Measurements from ENCODE around the gene ADAP2. TPM values are rescaled to one million over a fixed set of nuclear protein-coding genes. Genes with fewer than 3 reads are reported as not detected.
"Not testable (repeated sequence)": the region's sequence is repeated elsewhere in the genome, so short reads cannot be mapped to it uniquely, and the experiment has no call there.

Gene ADAP2
- total and polyA plus RNA-seq, 8 donors = 1.8 to 28.7 (median 8.0) TPM; not detected in 1

GRCh38 chr17:30927756-30928155, 6.0 kb downstream of the ADAP2 start:
- Histone ChIP-seq H3K4me3 (no peak overlapping the region), H3K9me3 (no peaks in the 10 kb centered on the region), H3K27ac (no peak overlapping the region), H3K36me3 (no peaks in the 10 kb centered on the region), H3K4me1 (peaks cover under 1 to 3% (median 1%) of the 10 kb centered on the region in 4 donors), H3K27me3 (peaks cover 0 to 19% (median 6%) of the 10 kb centered on the region in 3 donors)
- TF ChIP-seq EP300 (IDR thresholded peaks at IDR 0.05) (no peak), POLR2A (IDR thresholded peaks at IDR 0.05) (no peak), POLR2AphosphoS5 (IDR thresholded peaks at IDR 0.05) (no peak), CTCF (IDR thresholded peaks at IDR 0.05) (no peak)
- no peak for DNase-seq
- intact Hi-C loops (cut with DNase I; ENCODE audit: low total_unique reads) = no loop called here
- 94 to 96% (median 95%) methylated on average over 5 of the region's 5 CpGs for WGBS, 5 donors

GRCh38 chr17:30928584-30928983, 6.8 kb downstream of the ADAP2 start:
- Histone ChIP-seq H3K27me3 (peaks cover 0 to 11% (median 0%) of the 10 kb centered on the region in 3 donors), H3K4me1 (no peaks in the 10 kb centered on the region), H3K9me3 (no peaks in the 10 kb centered on the region), H3K36me3 (no peaks in the 10 kb centered on the region), H3K27ac (no peak overlapping the region), H3K4me3 (no peak overlapping the region)
- no peak for DNase-seq
- intact Hi-C loops (cut with DNase I; ENCODE audit: low total_unique reads) = no loop called here
- WGBS, 5 donors = 76 to 88% (median 81%) methylated on average over 3 of the region's 3 CpGs
- TF ChIP-seq POLR2AphosphoS5 (IDR thresholded peaks at IDR 0.05) = no peak
- TF ChIP-seq EP300 (IDR thresholded peaks at IDR 0.05) = no peak
- no peak for TF ChIP-seq POLR2A (IDR thresholded peaks at IDR 0.05)
- no peak for TF ChIP-seq CTCF (IDR thresholded peaks at IDR 0.05)

GRCh38 chr17:30929081-30929633, 7.4 kb downstream of the ADAP2 start:
- Histone ChIP-seq H3K27ac (no peak overlapping the region), H3K27me3 (peaks cover 0 to 5% (median 0%) of the 10 kb centered on the region in 3 donors), H3K4me3 (no peak overlapping the region), H3K4me1 (no peaks in the 10 kb centered on the region), H3K36me3 (no peaks in the 10 kb centered on the region), H3K9me3 (no peaks in the 10 kb centered on the region)
- no peak for DNase-seq
- intact Hi-C loops (cut with DNase I; ENCODE audit: low total_unique reads) = no loop called here
- TF ChIP-seq POLR2A (IDR thresholded peaks at IDR 0.05) = no peak
- no peak for TF ChIP-seq POLR2AphosphoS5 (IDR thresholded peaks at IDR 0.05)
- TF ChIP-seq EP300 (IDR thresholded peaks at IDR 0.05) = no peak
- no peak for TF ChIP-seq CTCF (IDR thresholded peaks at IDR 0.05)
- 56 to 76% (median 73%) methylated on average over 8 of the region's 8 CpGs for WGBS, 5 donors

GRCh38 chr17:30929861-30930260, 8.1 kb downstream of the ADAP2 start:
- 87 to 94% (median 91%) methylated on average over 3 of the region's 3 CpGs for WGBS, 5 donors
- DNase-seq; H3K36me3 ChIP-seq; intact Hi-C loops (cut with DNase I; ENCODE audit: low total_unique reads); H3K9me3 ChIP-seq; H3K4me3 ChIP-seq; H3K27me3 ChIP-seq; H3K4me1 ChIP-seq: not testable (repeated sequence)
- H3K27ac ChIP-seq = peak overlapping the region in 1 of 5 donors; percentile 39

GRCh38 chr17:30930495-30930894, 8.8 kb downstream of the ADAP2 start:
- peak in 1 of 2 donors; percentile 87 for DNase-seq
- 31 to 54% (median 41%) methylated on average over 3 of the region's 3 CpGs for WGBS, 5 donors
- H3K9me3 ChIP-seq = no peaks in the 10 kb centered on the region
- no peak overlapping the region for H3K4me3 ChIP-seq
- no peaks in the 10 kb centered on the region for H3K4me1 ChIP-seq
- H3K27ac ChIP-seq = peak overlapping the region in 2 of 5 donors; percentile 18 to 39
- intact Hi-C loops (cut with DNase I; ENCODE audit: low total_unique reads) = no loop called here
- TF ChIP-seq CTCF (IDR thresholded peaks at IDR 0.05) (no peak), POLR2AphosphoS5 (IDR thresholded peaks at IDR 0.05) (peak in 1 of 3 donors; percentile 31)
- no peaks in the 10 kb centered on the region for H3K27me3 ChIP-seq
- no peaks in the 10 kb centered on the region for H3K36me3 ChIP-seq

GRCh38 chr17:30931582-30931981, 9.8 kb downstream of the ADAP2 start:
- WGBS, 5 donors = 87 to 94% (median 93%) methylated on average over 8 of the region's 8 CpGs
- intact Hi-C loops (cut with DNase I; ENCODE audit: low total_unique reads); H3K36me3 ChIP-seq; H3K4me1 ChIP-seq; H3K27ac ChIP-seq; H3K27me3 ChIP-seq; DNase-seq; H3K9me3 ChIP-seq; H3K4me3 ChIP-seq: not testable (repeated sequence)

All from stomach (tissue), 9 donors.